ENCODE results near the gene WASF3. TPM values are rescaled to one million over a fixed set of nuclear protein-coding genes. Genes with fewer than 3 reads are reported as not detected.

WASF3 gene
- total and polyA plus RNA-seq, 12 donors, result 12.6 to 63.3 (median 37.6) TPM

DNA sequence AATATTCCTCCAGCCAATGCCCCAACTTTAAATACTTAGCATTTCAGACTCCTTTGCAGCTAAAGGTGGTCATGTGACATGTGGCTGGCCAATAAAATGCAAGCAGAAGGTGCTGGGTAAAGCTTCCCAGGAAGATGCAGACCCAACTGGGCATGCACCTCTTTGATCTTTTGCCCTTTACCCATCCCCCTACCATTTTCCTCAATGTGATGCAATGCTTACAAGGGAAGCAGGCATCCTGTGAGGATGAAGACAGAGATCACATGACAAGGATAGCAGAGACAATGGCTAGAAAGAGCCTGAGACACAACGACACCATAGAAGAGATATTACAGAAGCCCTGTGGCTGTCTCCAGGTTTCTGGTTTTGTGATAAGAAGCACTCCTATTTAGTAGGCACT lies 2.1 kb upstream of the WASF3 start:
- Histone ChIP-seq H3K36me3 (replicated peaks in 1 of 2) (no peaks in the 10 kb centered on the region), H3K9me3 (replicated peaks in 1 of 3) (no peaks in the 10 kb centered on the region), H3K4me3 (no peak overlapping the region), H3K4me1 (replicated peaks in 1 of 2) (peaks cover under 1 to 13% of the 10 kb centered on the region in 2 donors), H3K27me3 (no peaks in the 10 kb centered on the region), H3K27ac (no peak overlapping the region)
- intact Hi-C loops (cut with DNase I), result no loop called here
- DNase-seq, result no peak
- 69 to 89% (median 75%) methylated on average over 1 of the region's 1 CpG for WGBS, 4 donors
- TF ChIP-seq, protein P1, sequence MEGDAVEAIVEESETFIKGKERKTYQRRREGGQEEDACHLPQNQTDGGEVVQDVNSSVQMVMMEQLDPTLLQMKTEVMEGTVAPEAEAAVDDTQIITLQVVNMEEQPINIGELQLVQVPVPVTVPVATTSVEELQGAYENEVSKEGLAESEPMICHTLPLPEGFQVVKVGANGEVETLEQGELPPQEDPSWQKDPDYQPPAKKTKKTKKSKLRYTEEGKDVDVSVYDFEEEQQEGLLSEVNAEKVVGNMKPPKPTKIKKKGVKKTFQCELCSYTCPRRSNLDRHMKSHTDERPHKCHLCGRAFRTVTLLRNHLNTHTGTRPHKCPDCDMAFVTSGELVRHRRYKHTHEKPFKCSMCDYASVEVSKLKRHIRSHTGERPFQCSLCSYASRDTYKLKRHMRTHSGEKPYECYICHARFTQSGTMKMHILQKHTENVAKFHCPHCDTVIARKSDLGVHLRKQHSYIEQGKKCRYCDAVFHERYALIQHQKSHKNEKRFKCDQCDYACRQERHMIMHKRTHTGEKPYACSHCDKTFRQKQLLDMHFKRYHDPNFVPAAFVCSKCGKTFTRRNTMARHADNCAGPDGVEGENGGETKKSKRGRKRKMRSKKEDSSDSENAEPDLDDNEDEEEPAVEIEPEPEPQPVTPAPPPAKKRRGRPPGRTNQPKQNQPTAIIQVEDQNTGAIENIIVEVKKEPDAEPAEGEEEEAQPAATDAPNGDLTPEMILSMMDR (IDR thresholded peaks at IDR 0.05), result no peak
- no peak for TF ChIP-seq POLR2A (IDR thresholded peaks at IDR 0.05)

- no peaks in the 10 kb centered on the region for H3K27me3 ChIP-seq
- no peaks in the 10 kb centered on the region for H3K36me3 ChIP-seq (replicated peaks in 1 of 2)
- peak overlapping the region in 1 of 4 donors; percentile 97 for H3K4me3 ChIP-seq
- peaks cover 15 to 17% of the 10 kb centered on the region in 2 donors for H3K4me1 ChIP-seq (replicated peaks in 1 of 2)
- DNase-seq, result no peak
- intact Hi-C loops (cut with DNase I), result no loop called here
- TF ChIP-seq, protein P1 (IDR thresholded peaks at IDR 0.05), result peak in 1 of 6 experiments; percentile 13
- TF ChIP-seq POLR2A (IDR thresholded peaks at IDR 0.05), result no peak
- peak overlapping the region in 1 of 5 donors; percentile 93 for H3K27ac ChIP-seq
- 0 to 1% (median 0%) methylated on average over 3 of the region's 3 CpGs for WGBS, 4 donors
- H3K9me3 ChIP-seq (replicated peaks in 1 of 3), result no peaks in the 10 kb centered on the region
These were observed 461 bp upstream of the WASF3 start for GRCh38 chr13:26557051-26557392.

- Histone ChIP-seq H3K27ac (peak overlapping the region in 4 of 5 donors; percentile 45 to 93 (median 72)), H3K4me1 (replicated peaks in 1 of 2) (peaks cover 15 to 19% of the 10 kb centered on the region in 2 donors), H3K9me3 (replicated peaks in 1 of 3) (no peaks in the 10 kb centered on the region), H3K36me3 (replicated peaks in 1 of 2) (no peaks in the 10 kb centered on the region), H3K27me3 (no peaks in the 10 kb centered on the region), H3K4me3 (peak overlapping the region in 3 of 4 donors; percentile 46 to 97 (median 79))
- TF ChIP-seq, protein P1 (IDR thresholded peaks at IDR 0.05), result no peak
- TF ChIP-seq POLR2A (IDR thresholded peaks at IDR 0.05), result no peak
- WGBS, 4 donors, result 2 to 6% (median 4%) methylated on average over 24 to 73 of the region's 73 CpGs
- intact Hi-C loops (cut with DNase I), result no loop called here
- DNase-seq, result peak in 6 of 7 donors; percentile 19 to 44 (median 25)
These were observed 757 bp downstream of the WASF3 start for GRCh38 chr13:26558074-26558805.

DNA sequence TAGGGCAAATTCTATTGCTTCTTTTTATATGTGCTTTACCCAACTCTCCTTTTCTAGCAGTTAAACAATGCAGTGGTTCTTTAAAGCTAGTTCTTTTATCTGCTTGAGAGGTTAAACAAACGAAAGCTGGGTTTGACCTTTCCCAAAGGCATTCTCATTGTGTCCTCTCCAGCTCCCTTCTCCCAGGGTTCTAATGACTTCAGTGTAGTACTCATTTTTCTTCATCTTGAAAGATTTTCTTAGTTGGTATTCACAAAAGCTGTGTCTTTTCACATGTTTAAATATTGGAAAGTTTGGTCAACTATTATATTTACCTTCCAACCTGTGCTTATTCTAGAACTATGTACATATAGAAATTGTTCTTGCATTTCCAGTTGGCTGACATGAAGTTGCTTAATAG lies 1.5 kb downstream of the WASF3 start:
- Histone ChIP-seq H3K4me3 (peak overlapping the region in 2 of 4 donors; percentile 46 to 97), H3K27me3 (no peaks in the 10 kb centered on the region), H3K9me3 (replicated peaks in 1 of 3) (no peaks in the 10 kb centered on the region), H3K36me3 (replicated peaks in 1 of 2) (no peaks in the 10 kb centered on the region), H3K27ac (no peak overlapping the region), H3K4me1 (replicated peaks in 1 of 2) (peaks cover 15 to 19% of the 10 kb centered on the region in 2 donors)
- intact Hi-C loops (cut with DNase I), result no loop called here
- 12 to 31% (median 25%) methylated on average over 1 of the region's 1 CpG for WGBS, 4 donors
- TF ChIP-seq POLR2A (IDR thresholded peaks at IDR 0.05), result no peak
- TF ChIP-seq, protein P1 (IDR thresholded peaks at IDR 0.05), result no peak
- no peak for DNase-seq
